Mucosa of stomach (tissue), 1 donor: ENCODE measurements around the gene SNX3.
"Not testable (repeated sequence)": the region's sequence is repeated elsewhere in the genome, so short reads cannot be mapped to it uniquely, and the experiment has no call there.

Source experiments
- H3K27me3 ChIP-seq: one replicate; pipeline ENCODE4 v1.7.0; 2013; ENCODE audit warnings: mild to moderate bottlenecking, low read length; ENCODE audit not compliant: control insufficient read depth, insufficient read depth
- H3K36me3 ChIP-seq: one replicate; pipeline ENCODE4 v1.7.0; 2013; ENCODE audit warnings: low read length; ENCODE audit not compliant: control insufficient read depth, insufficient read depth
- H3K4me1 ChIP-seq: one replicate; pipeline ENCODE4 v1.7.0; 2013; ENCODE audit warnings: mild to moderate bottlenecking, low read length; ENCODE audit not compliant: control insufficient read depth, insufficient read depth
- H3K4me3 ChIP-seq: one replicate; pipeline ENCODE4 v1.7.0; 2013; ENCODE audit warnings: low read length
- H3K9ac ChIP-seq: one replicate; pipeline ENCODE4 v1.7.0; 2013; ENCODE audit warnings: mild to moderate bottlenecking, low read length, moderate library complexity
- H3K9me3 ChIP-seq: one replicate; pipeline ENCODE4 v1.7.0; 2013; ENCODE audit warnings: mild to moderate bottlenecking, low read length, moderate library complexity; ENCODE audit not compliant: control insufficient read depth
- donor health status: Pancreatic carcinoma.

Gene SNX3

DNA sequence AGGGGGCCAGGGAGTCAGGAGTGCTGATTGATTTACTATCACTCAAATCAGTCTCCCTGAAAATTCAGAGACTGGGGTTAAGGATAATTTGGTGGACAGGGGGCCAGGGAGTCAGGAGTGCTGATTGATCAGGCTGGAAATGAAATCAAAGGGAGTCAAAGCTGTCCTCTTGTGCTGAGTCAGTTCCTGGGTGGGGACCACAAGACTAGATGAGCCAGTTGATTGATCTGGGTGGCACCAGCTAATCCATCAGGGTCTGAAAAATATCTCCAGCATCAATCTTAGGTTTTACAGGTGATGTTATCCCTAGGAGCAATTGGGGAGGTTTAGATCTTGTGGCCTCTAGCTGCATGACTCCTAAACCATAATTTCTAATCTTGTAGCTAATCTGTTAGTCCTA, 27.9 kb upstream of the SNX3 start:
- H3K4me1 ChIP-seq, result no peaks in the 10 kb centered on the region
- no peak overlapping the region for H3K9ac ChIP-seq
- H3K36me3 ChIP-seq, result no peaks in the 10 kb centered on the region
- H3K27me3 ChIP-seq, result no peaks in the 10 kb centered on the region
- H3K4me3 ChIP-seq, result no peak overlapping the region
- no peaks in the 10 kb centered on the region for H3K9me3 ChIP-seq

DNA sequence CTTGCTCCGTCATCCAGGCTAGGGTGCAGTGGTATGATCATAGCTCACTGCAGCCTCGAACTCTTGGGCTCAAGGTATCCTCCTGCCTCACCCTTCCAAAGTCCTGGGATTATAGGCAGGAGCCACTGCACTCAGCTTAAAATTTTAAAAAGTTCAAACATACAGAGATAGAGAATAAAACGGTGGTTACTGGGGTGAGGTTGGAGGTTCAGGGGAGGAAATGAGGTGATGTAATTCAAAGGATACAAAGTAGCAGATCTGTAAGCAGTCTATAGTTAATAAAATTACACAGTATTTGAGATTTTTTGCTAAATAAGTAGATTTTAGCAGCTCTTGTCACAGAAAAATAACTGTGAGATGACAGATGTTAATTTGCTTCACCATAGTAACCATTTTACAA, 26.5 kb upstream of the SNX3 start:
- Histone ChIP-seq H3K36me3 (no peaks in the 10 kb centered on the region), H3K27me3 (no peaks in the 10 kb centered on the region), H3K4me3 (no peak overlapping the region), H3K4me1 (no peaks in the 10 kb centered on the region), H3K9ac (no peak overlapping the region), H3K9me3 (no peaks in the 10 kb centered on the region)

GRCh38 chr6:108286366-108286765, 25.5 kb upstream of the SNX3 start:
- Histone ChIP-seq H3K4me1 (no peaks in the 10 kb centered on the region), H3K27me3 (no peaks in the 10 kb centered on the region), H3K9ac (no peak overlapping the region), H3K4me3 (no peak overlapping the region), H3K36me3 (no peaks in the 10 kb centered on the region), H3K9me3 (no peaks in the 10 kb centered on the region)

DNA sequence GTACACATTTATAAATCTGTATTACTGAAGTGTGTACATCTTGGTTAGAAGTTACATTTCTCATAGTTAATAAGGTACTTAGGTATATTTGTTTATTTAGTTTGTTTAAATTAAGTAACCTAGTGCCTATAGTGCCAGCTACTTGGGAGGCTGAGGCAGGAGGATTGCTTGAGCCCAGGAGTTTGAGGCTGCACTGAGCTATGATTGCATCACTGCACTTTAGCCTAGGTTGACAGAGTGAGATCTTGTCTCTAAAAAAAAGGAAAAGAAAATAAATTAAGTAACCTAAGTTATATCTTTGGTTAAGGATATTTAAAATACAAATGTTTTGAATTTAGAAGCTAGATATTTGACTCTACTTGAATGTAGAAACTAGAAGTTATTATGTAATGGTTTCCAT, 24.5 kb upstream of the SNX3 start:
- Histone ChIP-seq H3K4me1 (no peaks in the 10 kb centered on the region), H3K27me3 (no peaks in the 10 kb centered on the region), H3K9me3 (no peaks in the 10 kb centered on the region), H3K36me3 (no peaks in the 10 kb centered on the region), H3K4me3 (no peak overlapping the region), H3K9ac (no peak overlapping the region)

DNA sequence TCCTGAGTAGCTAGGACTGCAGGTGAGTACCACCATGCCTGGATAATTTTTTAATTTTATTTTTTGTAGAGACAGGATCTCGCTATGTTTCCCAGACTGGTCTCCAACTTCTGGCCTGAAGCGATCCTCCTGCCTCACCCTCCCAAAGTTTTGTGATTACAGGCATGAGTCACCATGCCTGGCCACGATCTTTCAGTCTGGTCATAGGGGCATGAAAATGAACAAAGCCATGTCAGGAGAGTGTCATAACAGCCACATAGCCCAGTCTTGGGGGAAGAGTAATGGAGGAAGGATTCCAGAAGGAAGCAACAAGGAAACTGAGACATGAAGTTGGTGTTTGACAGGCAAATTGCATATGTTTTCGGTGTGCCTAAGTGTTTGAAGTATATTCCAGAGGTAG, 17.0 kb upstream of the SNX3 start:
- Histone ChIP-seq H3K27me3 (no peaks in the 10 kb centered on the region), H3K36me3 (no peaks in the 10 kb centered on the region), H3K9me3 (no peaks in the 10 kb centered on the region), H3K4me3 (no peak overlapping the region), H3K4me1 (no peaks in the 10 kb centered on the region), H3K9ac (no peak overlapping the region)

GRCh38 chr6:108277295-108277694, 16.5 kb upstream of the SNX3 start:
- Histone ChIP-seq H3K36me3 (no peaks in the 10 kb centered on the region), H3K9me3 (no peaks in the 10 kb centered on the region), H3K27me3 (no peaks in the 10 kb centered on the region), H3K4me3 (no peak overlapping the region), H3K4me1 (no peaks in the 10 kb centered on the region), H3K9ac (no peak overlapping the region)

- H3K27me3 ChIP-seq, result no peaks in the 10 kb centered on the region
- no peak overlapping the region for H3K9ac ChIP-seq
- no peaks in the 10 kb centered on the region for H3K4me1 ChIP-seq
- no peak overlapping the region for H3K4me3 ChIP-seq
- no peaks in the 10 kb centered on the region for H3K9me3 ChIP-seq
- H3K36me3 ChIP-seq, result no peaks in the 10 kb centered on the region
These were observed 15.1 kb upstream of the SNX3 start for GRCh38 chr6:108275976-108276375.

GRCh38 chr6:108274546-108274945, 13.7 kb upstream of the SNX3 start:
- Histone ChIP-seq H3K27me3 (no peaks in the 10 kb centered on the region), H3K9me3 (no peaks in the 10 kb centered on the region), H3K9ac (no peak overlapping the region), H3K4me3 (no peak overlapping the region), H3K36me3 (no peaks in the 10 kb centered on the region), H3K4me1 (no peaks in the 10 kb centered on the region)

DNA sequence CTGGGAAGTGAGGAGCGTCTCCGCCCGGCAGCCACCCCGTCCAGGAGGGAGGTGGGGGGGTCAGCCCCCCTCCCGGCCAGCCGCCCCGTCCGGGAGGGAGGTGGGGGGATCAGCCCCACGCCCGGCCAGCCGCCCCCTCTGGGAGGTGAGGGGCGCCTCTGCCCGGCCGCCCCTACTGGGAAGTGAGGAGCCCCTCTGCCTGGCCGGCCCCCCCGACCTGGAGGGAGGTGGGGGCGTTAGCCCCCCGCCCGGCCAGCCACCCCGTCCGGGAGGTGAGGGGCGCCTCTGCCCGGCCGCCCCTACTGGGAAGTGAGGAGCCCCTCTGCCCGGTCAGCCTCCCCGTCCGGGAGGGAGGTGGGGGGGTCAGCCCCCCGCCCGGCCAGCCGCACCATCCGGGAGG, 9.1 kb upstream of the SNX3 start:
- not testable (repeated sequence) for H3K4me3 ChIP-seq, H3K9me3 ChIP-seq, H3K27me3 ChIP-seq, H3K36me3 ChIP-seq, H3K9ac ChIP-seq, H3K4me1 ChIP-seq

GRCh38 chr6:108268845-108269244, 8.0 kb upstream of the SNX3 start:
- Histone ChIP-seq H3K4me3 (no peak overlapping the region), H3K9me3 (no peaks in the 10 kb centered on the region), H3K36me3 (no peaks in the 10 kb centered on the region), H3K27me3 (no peaks in the 10 kb centered on the region), H3K9ac (no peak overlapping the region), H3K4me1 (no peaks in the 10 kb centered on the region)

DNA sequence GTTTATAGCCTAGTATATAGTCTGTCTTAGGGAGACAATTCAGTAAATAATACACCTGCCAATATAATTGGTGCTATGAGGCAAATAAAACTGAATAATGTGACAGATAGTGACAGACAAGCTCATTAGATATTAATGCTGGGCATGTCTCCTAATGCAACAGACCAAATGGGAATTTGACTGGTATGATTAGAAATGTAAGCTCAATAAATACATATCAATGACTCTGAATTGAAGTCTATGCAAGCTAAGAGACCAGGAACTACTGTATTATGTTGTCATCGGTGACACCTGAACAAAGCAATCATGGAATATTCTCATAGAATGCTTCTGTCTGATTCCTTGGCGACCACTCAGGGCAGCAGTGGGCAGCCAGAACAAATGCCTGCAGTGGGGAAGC, 2.5 kb upstream of the SNX3 start:
- no peak overlapping the region for H3K9ac ChIP-seq
- H3K27me3 ChIP-seq, result no peaks in the 10 kb centered on the region
- H3K9me3 ChIP-seq, result no peaks in the 10 kb centered on the region
- H3K4me3 ChIP-seq, result no peak overlapping the region
- H3K4me1 ChIP-seq, result peaks cover 7% of the 10 kb centered on the region
- no peaks in the 10 kb centered on the region for H3K36me3 ChIP-seq

DNA sequence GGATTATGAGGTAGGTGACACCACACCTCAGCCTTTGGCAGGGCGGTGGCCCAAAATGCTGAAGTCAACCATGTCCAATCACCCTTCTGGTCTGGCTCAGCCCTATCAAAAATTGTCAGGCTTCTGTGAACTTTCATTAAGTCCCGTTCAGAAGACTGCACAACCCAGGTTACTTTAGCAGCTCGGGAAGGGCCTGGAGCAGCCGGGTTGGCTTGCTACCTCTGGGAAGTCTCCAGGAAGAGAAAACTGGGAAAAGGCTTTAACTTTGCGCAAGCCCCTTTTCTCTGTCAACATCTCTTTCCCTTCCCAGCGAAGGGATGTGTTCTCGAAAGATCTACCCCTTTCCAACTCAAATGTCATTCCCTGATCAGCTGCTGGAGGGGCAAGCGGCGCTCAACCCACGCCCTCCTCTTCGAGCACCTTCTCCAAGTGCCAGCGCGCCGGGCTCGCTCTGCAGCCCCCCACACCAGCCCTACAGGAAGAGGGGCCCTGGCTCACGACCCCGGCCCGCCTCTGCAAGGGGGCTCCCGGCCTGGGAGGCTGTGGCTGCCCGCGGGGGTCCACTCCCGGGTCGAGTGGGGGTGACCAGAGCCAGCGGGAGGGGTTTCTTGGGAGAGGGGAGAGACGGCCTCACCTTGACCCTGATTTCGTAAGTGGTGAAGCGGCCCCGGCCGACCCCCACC, 573 bp downstream of the SNX3 start:
- Histone ChIP-seq H3K9ac (peak overlapping the region; percentile 97), H3K4me1 (peaks cover 7% of the 10 kb centered on the region), H3K9me3 (no peaks in the 10 kb centered on the region), H3K27me3 (no peaks in the 10 kb centered on the region), H3K4me3 (peak overlapping the region; percentile 92), H3K36me3 (no peaks in the 10 kb centered on the region)
